Central memory CD8-positive, alpha-beta T cell (primary cell): ENCODE data around the gene HIPK2.

Source experiments
- ATAC-seq: fragments of 150-1000 bp; cut with Tn5 transposase; replicated peaks from 2 replicates; pipeline ENCODE4 v1.10.0; 2022; ENCODE audit warnings: mild to moderate bottlenecking, moderate FRiP score, moderate number of reproducible peaks; ENCODE audit not compliant: poor library complexity, severe bottlenecking; ENCODE audit errors: extremely low read depth
- DNase-seq, 2 donors: peaks; one replicate each; pipeline ENCODE4 v3.0.0; 2021; ENCODE audit warnings: low spot score in 2 of 2
- H3K27ac Mint-ChIP-seq: one replicate; pipeline ENCODE4 v1.8.0; 2022; ENCODE audit warnings: low read depth, mild to moderate bottlenecking, moderate library complexity, mixed read lengths
- H3K27me3 Mint-ChIP-seq: one replicate; pipeline ENCODE4 v1.8.0; 2022; ENCODE audit warnings: mixed read lengths
- H3K36me3 Mint-ChIP-seq: one replicate; pipeline ENCODE4 v1.8.0; 2022; ENCODE audit warnings: mild to moderate bottlenecking, moderate library complexity, mixed read lengths; ENCODE audit not compliant: insufficient read depth
- H3K4me1 Mint-ChIP-seq: one replicate; pipeline ENCODE4 v1.8.0; 2022; ENCODE audit warnings: mixed read lengths
- H3K4me3 Mint-ChIP-seq: one replicate; pipeline ENCODE4 v1.8.0; 2022; ENCODE audit warnings: mild to moderate bottlenecking, moderate library complexity, mixed read lengths
- H3K9me3 Mint-ChIP-seq: one replicate; pipeline ENCODE4 v1.8.0; 2022; ENCODE audit warnings: mixed read lengths

Gene HIPK2

GRCh38 chr7:139572071-139572470 lies 205.7 kb downstream of the HIPK2 start:
- Mint-ChIP-seq H3K9me3 (no peaks in the 10 kb centered on the region), H3K4me3 (no peak overlapping the region), H3K27ac (no peak overlapping the region), H3K27me3 (no peaks in the 10 kb centered on the region), H3K36me3 (peaks cover 13% of the 10 kb centered on the region), H3K4me1 (no peaks in the 10 kb centered on the region)
- DNase-seq, result no peak
- no peak for ATAC-seq

GRCh38 chr7:139571651-139572050 lies 206.1 kb downstream of the HIPK2 start:
- H3K27ac Mint-ChIP-seq, result no peak overlapping the region

GRCh38 chr7:139571190-139571589 lies 206.6 kb downstream of the HIPK2 start:
- peaks cover 13% of the 10 kb centered on the region for H3K36me3 Mint-ChIP-seq

More at GRCh38 chr7:139571651-139572050, 206.1 kb downstream of the HIPK2 start:
- Mint-ChIP-seq H3K36me3 (peaks cover 13% of the 10 kb centered on the region), H3K9me3 (no peaks in the 10 kb centered on the region), H3K4me1 (no peaks in the 10 kb centered on the region), H3K27me3 (no peaks in the 10 kb centered on the region), H3K4me3 (no peak overlapping the region)
- DNase-seq, result no peak
- ATAC-seq, result no peak

GRCh38 chr7:139570626-139571025 lies 207.2 kb downstream of the HIPK2 start:
- H3K4me1 Mint-ChIP-seq, result no peaks in the 10 kb centered on the region
- no peak for ATAC-seq

More at GRCh38 chr7:139571190-139571589, 206.6 kb downstream of the HIPK2 start:
- Mint-ChIP-seq H3K27me3 (no peaks in the 10 kb centered on the region), H3K9me3 (no peaks in the 10 kb centered on the region), H3K4me3 (no peak overlapping the region), H3K4me1 (no peaks in the 10 kb centered on the region), H3K27ac (no peak overlapping the region)
- ATAC-seq, result no peak
- no peak for DNase-seq

GRCh38 chr7:139570119-139570518 lies 207.7 kb downstream of the HIPK2 start:
- Mint-ChIP-seq H3K36me3 (peaks cover 13% of the 10 kb centered on the region), H3K4me1 (no peaks in the 10 kb centered on the region), H3K27me3 (no peaks in the 10 kb centered on the region)

More at GRCh38 chr7:139570626-139571025, 207.2 kb downstream of the HIPK2 start:
- H3K4me3 Mint-ChIP-seq, result no peak overlapping the region
- no peak for DNase-seq
- H3K27me3 Mint-ChIP-seq, result no peaks in the 10 kb centered on the region
- peaks cover 13% of the 10 kb centered on the region for H3K36me3 Mint-ChIP-seq
- no peaks in the 10 kb centered on the region for H3K9me3 Mint-ChIP-seq
- H3K27ac Mint-ChIP-seq, result no peak overlapping the region

GRCh38 chr7:139568813-139569490 lies 208.8 kb downstream of the HIPK2 start:
- no peaks in the 10 kb centered on the region for H3K4me1 Mint-ChIP-seq
- H3K27ac Mint-ChIP-seq, result no peak overlapping the region
- DNase-seq (no peak), ATAC-seq (no peak)
- no peaks in the 10 kb centered on the region for H3K9me3 Mint-ChIP-seq
- no peak overlapping the region for H3K4me3 Mint-ChIP-seq
- peaks cover 10% of the 10 kb centered on the region for H3K36me3 Mint-ChIP-seq
- H3K27me3 Mint-ChIP-seq, result no peaks in the 10 kb centered on the region

More at GRCh38 chr7:139570119-139570518, 207.7 kb downstream of the HIPK2 start:
- ATAC-seq (no peak), DNase-seq (no peak)
- Mint-ChIP-seq H3K27ac (no peak overlapping the region), H3K4me3 (no peak overlapping the region), H3K9me3 (no peaks in the 10 kb centered on the region)

GRCh38 chr7:139568346-139568675 lies 209.5 kb downstream of the HIPK2 start:
- H3K27me3 Mint-ChIP-seq, result no peaks in the 10 kb centered on the region
- DNase-seq, result no peak
- H3K4me1 Mint-ChIP-seq, result no peaks in the 10 kb centered on the region
- no peak overlapping the region for H3K4me3 Mint-ChIP-seq
- no peaks in the 10 kb centered on the region for H3K9me3 Mint-ChIP-seq
- H3K27ac Mint-ChIP-seq, result no peak overlapping the region
- ATAC-seq, result no peak
- peaks cover 7% of the 10 kb centered on the region for H3K36me3 Mint-ChIP-seq

- H3K9me3 Mint-ChIP-seq, result no peaks in the 10 kb centered on the region
- H3K4me3 Mint-ChIP-seq, result no peak overlapping the region
- peaks cover 6% of the 10 kb centered on the region for H3K36me3 Mint-ChIP-seq
- ATAC-seq, result no peak
- H3K27me3 Mint-ChIP-seq, result no peaks in the 10 kb centered on the region
- no peaks in the 10 kb centered on the region for H3K4me1 Mint-ChIP-seq
- no peak for DNase-seq
- H3K27ac Mint-ChIP-seq, result no peak overlapping the region
These were observed 210.0 kb downstream of the HIPK2 start for GRCh38 chr7:139567647-139568345.

- H3K4me3 Mint-ChIP-seq, result no peak overlapping the region
- H3K27ac Mint-ChIP-seq, result no peak overlapping the region
- H3K27me3 Mint-ChIP-seq, result no peaks in the 10 kb centered on the region
- H3K9me3 Mint-ChIP-seq, result no peaks in the 10 kb centered on the region
- H3K4me1 Mint-ChIP-seq, result no peaks in the 10 kb centered on the region
- DNase-seq, result no peak
- peaks cover 5% of the 10 kb centered on the region for H3K36me3 Mint-ChIP-seq
- no peak for ATAC-seq
These were observed 210.8 kb downstream of the HIPK2 start for GRCh38 chr7:139566736-139567646.

GRCh38 chr7:139566075-139566474 lies 211.7 kb downstream of the HIPK2 start:
- Mint-ChIP-seq H3K36me3 (peaks cover 5% of the 10 kb centered on the region), H3K4me3 (no peak overlapping the region), H3K27me3 (no peaks in the 10 kb centered on the region), H3K27ac (peak overlapping the region; percentile 77), H3K4me1 (no peaks in the 10 kb centered on the region), H3K9me3 (no peaks in the 10 kb centered on the region)
- ATAC-seq (no peak), DNase-seq (no peak)

GRCh38 chr7:139563856-139564255 lies 213.9 kb downstream of the HIPK2 start:
- no peak overlapping the region for H3K27ac Mint-ChIP-seq
- peaks cover 3% of the 10 kb centered on the region for H3K36me3 Mint-ChIP-seq
- no peak for DNase-seq
- ATAC-seq, result no peak
- H3K9me3 Mint-ChIP-seq, result peaks cover 5% of the 10 kb centered on the region
- H3K27me3 Mint-ChIP-seq, result peaks cover 16% of the 10 kb centered on the region
- H3K4me3 Mint-ChIP-seq, result no peak overlapping the region
- no peaks in the 10 kb centered on the region for H3K4me1 Mint-ChIP-seq

- peaks cover 1% of the 10 kb centered on the region for H3K36me3 Mint-ChIP-seq
- H3K27ac Mint-ChIP-seq, result no peak overlapping the region
- no peak for ATAC-seq
These were observed 214.7 kb downstream of the HIPK2 start for GRCh38 chr7:139562961-139563565.

More at GRCh38 chr7:139562961-139563565, 214.7 kb downstream of the HIPK2 start:
- peaks cover 5% of the 10 kb centered on the region for H3K9me3 Mint-ChIP-seq
- no peaks in the 10 kb centered on the region for H3K4me1 Mint-ChIP-seq
- H3K27me3 Mint-ChIP-seq, result peaks cover 24% of the 10 kb centered on the region
- H3K4me3 Mint-ChIP-seq, result no peak overlapping the region
- DNase-seq, result no peak
